Measurements from ENCODE around the gene BCDIN3D.
"Not testable (repeated sequence)": the region's sequence is repeated elsewhere in the genome, so short reads cannot be mapped to it uniquely, and the experiment has no call there.

The BCDIN3D gene

GRCh38 chr12:49842519-49843352, at the start of gene BCDIN3D:
BCDIN3D (minus strand) TSS chr12:49843106; CDS start chr12:49843087, 19 bp downstream.
- peak; percentile 71 for DNase-seq

DNA sequence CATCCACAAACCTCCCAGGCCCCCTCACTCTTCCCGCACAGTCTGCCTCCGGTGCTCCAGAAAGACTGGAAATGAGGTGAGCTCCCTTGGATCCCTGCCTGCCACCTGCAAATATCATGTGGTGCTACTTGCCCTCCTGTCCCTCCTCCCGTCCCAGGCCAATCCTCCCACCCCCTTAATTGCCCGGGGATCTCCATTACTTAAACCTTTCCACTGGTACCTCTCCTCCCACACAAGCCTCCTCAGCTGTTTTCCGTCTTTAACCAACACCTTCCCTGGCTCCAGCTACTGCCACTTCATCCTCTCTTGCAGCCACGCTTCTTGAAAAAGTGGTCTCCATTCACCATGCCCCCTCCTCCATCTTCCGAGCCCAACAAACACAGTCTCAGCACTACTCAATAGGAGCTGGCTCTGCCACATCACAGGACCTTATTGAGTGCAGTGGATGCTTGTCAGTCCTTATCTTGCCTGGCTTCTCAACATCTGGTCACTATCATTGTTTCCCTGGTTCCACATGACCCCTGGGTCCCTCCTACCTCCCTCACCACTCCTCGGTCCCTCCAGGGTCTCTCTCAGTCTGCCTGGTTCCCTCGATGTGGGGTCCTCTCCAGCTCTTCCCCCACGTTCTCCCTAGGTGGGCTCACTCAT, 49.3 kb upstream of the BCDIN3D start:
- DNase-seq: no peak

GRCh38 chr12:49891476-49891875, 48.6 kb upstream of the BCDIN3D start:
- no peak for DNase-seq

- no peak for DNase-seq
Observed at GRCh38 chr12:49891012-49891411, 48.1 kb upstream of the BCDIN3D start.

- no peak for DNase-seq
Observed at GRCh38 chr12:49890096-49890461, 47.2 kb upstream of the BCDIN3D start.

DNA sequence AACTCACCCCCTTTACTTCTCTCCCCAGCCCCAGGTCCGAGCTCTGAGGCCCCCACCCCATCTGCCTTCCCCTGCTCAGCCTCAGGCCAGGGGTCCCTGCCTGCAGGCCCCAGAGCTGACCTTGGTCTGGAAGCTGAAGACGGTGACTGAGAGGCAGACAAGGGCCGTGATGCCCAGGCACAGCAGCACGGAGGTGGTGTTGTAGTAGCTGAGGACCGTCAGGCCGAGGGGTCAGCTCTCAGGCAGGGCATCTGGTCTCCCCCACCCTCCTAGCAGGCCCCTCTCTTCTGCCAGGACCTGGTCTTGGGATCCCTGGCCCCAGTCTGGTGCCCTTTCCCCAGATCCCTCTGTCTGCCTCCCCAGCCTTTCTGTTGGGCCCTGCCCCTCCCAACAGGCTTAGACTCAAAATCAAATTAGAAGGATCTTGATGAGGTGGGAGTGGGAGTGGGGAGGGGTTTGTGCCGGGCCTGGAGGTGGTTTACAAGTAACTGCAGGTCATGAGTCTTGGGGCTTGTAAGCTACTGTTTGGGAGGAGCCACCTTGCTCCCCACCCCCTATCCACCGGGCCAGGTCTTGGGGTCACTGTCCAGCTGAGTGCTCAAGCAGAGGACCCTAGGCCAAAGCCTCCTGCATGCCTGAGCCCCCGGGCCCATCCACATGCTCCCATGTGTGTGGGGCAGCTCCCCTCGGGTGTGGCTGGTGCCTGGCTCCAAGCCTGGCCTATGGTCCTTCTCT, 46.6 kb upstream of the BCDIN3D start:
- DNase-seq: no peak

DNA sequence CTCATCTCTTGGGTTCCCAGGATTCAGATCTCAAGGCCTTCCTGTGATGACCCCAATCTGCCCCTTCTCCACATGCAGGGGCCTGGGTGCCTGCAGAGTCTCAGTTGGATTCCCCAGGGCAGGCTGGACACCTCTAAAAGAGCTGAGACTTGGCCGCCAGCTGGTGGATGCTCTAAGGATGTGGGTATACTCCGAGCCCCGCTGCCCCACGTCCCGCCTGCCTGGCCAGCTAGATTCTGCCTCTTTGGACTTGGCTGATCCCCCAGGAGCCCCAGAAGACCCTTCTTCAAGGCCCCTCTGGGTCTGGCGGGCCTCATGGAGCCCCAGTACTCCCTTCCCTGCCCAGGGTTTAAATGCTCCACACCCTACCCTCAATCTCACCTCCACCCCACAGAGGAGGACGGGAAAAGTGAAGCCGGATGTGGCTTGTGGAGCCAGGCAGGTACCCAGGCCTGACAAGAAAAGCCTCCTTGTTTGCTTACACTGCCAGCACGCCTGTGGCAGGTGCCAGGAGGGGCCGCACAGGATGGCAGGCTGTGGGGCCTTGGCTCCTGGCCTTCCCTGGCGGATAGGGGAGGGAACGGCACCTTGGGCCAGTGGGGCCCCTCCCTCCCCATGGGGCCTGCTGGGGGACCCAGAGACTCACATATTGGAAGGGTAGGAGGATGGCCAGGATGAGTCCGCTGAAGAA, 45.7 kb upstream of the BCDIN3D start:
- DNase-seq: peak; percentile 35

DNA sequence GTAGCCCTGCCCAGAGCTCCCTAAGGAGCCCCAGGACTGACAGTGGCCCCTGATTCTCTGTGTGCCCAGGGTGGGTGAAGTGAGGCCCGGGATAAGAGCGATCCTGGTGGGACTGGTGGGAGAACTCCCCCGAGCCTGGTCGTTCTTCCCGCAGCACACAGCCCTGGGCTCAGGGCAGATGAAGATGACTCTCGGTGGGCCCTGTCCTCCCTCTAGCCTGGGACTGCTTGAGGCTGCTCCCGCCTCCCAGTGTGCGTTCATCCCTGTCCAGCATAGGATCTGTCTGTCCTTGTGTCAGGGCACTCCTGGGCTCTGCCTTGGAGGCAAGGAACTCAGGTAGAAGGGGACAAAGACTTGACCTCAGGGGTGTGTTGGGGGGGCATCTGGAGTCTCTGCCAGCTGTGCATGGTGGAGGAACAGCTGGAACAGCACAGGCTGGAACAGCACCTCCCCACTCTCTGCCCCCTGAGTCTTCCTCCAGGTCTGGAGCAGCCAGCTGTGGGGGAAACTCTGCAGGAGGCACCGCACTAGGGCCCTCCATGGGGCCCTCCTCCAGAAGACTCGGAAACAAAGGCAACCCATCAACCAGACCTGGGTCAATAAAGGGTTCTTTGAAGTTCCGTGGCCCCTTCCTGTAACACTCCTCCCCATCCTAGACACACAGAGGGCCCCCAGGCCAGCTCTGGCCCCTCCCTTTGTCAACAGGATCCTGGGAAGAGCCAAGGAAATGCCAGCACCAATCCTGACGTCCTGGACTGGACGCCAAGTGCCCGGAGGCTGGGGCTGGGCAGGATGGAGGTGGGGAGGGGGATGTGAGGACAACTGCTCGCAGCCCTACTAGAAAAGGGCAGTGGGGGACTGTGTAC, 44.9 kb upstream of the BCDIN3D start:
- DNase-seq: no peak

DNA sequence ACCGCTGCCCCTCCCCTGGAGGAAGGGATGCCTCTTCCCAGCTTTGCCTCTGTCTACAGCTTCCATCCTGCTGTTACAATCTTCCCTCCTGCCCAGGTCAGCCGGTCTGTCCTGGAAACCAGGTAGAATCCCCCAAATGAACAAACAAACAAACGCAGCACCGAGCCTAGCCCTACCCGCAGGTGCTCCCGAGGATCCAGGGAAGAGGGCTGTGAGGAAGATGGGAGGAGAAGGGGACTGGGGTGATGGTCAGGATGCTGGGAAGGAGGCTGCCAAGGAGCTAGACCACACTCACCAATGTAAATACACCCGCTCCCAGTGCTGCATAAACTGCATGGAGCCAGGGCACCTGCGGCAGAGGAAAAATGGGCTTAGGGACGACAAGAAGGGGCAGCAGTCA, 44.2 kb upstream of the BCDIN3D start:
- DNase-seq: no peak

DNA sequence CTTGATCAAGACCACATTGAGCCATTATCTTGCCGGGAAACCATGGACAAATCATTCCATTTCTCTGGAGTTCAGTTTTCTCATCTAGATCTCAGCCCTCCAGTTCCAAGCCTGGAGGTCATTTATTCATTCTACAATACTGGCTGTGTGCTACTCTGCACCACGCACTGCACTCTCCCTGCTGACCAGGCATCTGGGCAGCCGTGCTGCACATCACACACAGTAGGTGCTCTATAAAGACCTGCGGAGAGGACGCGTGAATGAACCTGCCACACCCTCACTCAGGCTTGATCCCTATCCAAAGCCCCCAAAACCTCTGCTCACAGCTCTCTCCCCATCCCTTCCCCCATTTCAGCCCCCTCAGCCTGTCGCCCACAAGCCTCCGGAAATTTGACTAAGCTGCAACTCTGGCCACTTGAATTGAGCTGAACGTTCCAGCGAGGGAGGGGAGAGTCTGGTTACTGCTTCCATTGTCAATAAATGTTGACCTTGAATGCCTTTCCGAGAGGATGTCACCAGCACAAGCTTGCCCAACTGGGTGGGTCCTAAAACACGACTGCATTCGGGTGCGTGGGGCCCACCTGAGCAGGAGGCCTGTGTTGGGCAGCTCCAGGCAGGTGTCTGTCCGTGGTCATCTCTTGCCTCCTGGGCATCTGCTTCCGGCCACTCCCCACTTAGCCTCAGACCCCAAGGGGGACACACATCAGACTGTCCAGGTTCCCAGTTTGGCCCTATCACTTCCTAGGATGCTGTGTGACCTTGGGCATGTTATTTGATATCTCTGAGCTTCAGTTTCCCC, 43.0 kb upstream of the BCDIN3D start:
- DNase-seq: no peak

DNA sequence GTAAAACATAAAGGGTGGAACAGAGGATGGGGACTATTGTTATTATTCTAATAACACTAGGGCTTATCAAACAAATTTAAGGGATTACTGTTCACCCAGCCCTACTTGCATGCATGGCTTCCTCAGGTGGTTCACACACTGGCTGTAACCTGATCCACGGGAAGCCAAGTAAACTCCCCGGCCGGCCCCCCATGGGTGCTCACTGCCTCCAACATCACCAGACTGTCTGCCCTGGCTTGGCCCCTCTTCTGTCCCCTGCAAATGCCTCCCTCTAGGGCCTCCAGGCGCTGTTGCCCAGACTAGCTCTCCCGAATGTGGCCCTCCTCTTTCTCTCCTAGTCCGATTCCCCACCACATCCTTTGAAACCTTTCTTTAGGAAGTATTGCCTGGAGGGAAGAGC, 42.2 kb upstream of the BCDIN3D start:
- DNase-seq: peak; percentile 51

DNA sequence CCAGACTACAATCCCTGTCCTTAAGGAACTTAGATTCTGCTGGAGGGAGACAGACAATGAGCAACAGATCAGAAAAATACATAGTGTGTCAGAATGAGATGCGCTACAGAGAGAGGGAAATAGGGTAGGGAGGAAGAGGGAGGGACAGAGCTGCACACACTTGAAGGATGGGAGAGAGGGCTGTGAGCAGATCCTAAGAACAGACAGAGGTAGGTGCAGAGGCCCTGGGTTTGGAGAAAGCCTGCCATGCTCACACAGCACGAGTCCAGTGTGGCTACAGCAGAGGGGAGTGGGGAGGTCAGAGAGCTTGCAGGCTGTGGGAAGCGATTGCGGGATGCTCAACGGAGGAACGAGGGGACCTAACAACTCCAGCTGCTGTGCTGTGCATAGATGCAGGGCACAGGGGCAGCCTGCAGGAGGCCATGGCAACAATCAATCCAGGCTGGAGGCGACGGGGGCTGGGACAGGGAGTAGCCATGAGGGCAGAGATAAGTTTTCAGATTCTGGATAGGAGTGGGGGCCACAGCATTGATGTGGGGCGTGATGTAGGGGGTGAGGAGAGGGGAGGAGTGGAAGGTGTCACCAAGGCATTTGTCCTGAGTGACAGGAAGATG, 40.1 kb upstream of the BCDIN3D start:
- DNase-seq: no peak

- no peak for DNase-seq
Observed at GRCh38 chr12:49882248-49882850, 39.4 kb upstream of the BCDIN3D start.

- no peak for DNase-seq
Observed at GRCh38 chr12:49881415-49882247, 38.7 kb upstream of the BCDIN3D start.

DNA sequence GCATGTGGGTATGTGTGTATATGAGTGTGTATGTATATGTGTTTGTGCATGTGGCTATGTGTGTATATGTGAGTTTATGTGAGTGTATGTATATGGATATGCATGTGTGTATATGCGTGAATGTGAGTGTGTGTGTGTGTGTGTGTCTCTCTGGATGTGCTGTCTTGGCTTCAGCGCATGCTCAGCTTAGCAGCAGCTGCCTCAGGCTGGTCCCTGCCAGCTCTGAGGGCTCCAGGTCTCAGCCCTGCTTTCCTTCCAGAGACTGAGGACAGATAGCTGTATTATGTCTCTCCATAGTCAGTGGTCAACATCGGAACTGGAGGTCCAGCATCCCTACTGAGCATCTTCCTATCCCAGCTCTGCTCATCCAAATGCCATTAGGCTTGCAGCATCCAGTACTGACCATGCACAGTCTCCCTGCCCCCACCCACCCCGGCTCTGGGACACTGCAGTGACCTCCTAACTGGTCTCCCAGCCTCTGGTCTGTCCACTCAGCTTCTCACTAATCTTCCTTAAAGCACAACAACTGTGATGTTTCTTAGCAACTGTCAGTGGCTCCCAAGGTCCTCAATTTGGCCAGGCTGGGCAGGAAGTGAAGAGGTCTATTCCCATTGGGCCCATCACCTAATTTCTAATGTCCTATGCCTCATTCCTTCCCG, 38.0 kb upstream of the BCDIN3D start:
- DNase-seq: no peak

DNA sequence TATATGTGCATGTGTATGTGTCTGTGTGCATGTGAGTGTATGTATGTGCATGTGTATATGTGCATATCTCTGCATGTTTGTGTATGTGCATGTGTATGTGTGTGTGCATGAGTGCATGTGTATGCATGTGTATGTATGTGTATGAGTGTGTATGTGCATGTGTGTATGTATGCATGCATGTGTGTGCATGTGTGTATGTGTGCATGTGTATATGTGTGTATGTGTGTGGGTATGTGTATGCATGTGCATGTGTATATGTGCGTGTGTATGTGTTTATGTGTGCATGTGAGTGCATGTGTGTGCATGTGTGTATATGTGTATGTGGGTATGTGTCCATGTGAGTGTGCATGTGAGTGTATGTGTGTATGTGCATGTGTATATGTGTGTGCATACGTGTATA, 36.2 kb upstream of the BCDIN3D start:
- DNase-seq: not testable (repeated sequence)

DNA sequence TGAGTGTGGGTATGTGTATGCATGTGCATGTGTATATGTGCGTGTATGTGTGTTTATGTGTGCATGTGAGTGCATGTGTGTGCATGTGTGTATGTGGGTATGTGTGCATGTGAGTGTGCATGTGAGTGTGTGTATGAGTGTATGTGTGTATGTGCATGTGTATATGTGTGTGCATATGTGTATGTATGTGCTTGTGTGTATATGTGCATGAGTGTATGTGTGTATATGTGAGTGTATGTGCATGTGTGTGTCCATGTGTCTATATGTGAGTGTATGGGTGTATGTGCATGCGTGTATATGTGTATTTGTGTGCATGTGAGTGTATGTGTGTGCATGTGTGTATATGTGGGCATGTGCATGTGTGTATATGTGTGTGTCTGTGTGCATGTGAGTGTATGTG, 35.1 kb upstream of the BCDIN3D start:
- no peak for DNase-seq

DNA sequence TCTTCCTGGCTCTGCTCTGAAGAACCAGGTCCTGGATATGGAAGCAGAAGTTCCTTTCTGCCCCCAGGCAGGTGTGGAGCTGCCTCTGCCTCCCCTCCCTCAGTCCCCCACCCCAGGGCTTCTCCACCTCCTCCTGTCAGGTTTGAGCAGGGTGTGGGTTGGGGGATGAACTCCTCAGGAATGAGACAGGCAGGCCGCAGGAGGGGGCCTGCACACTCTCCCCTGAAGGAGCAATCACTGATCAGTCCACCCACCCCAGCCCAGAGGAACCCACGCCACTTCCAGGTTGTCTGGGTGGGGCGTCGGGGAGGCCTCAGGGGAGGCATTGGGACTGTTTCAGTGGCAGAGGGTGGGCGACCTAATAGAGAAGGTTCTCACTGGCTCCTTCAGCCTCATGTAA, 34.2 kb upstream of the BCDIN3D start:
- DNase-seq: no peak

- DNase-seq: no peak
Observed at GRCh38 chr12:49876070-49876469, 33.2 kb upstream of the BCDIN3D start.

All from NCI-H345 (cell line).